ENCODE results near the gene TTC4. TPM values are rescaled to one million over a fixed set of nuclear protein-coding genes. Genes with fewer than 3 reads are reported as not detected.

The TTC4 gene
- total RNA-seq, 1 donor from 2014 or later = 18.8 TPM

GRCh38 chr1:54686155-54686554, 29.5 kb upstream of the TTC4 start:
- DNase-seq (ENCODE audit: low read depth) = no peak
- Mint-ChIP-seq H3K36me3 (ENCODE audit: low read depth, unreplicated experiment) (no peaks in the 10 kb centered on the region), H3K9me3 (ENCODE audit: unreplicated experiment) (peaks cover 6% of the 10 kb centered on the region), H3K4me1 (ENCODE audit: low read depth, unreplicated experiment) (no peaks in the 10 kb centered on the region), H3K27ac (ENCODE audit: unreplicated experiment) (no peak overlapping the region), H3K4me3 (ENCODE audit: unreplicated experiment) (no peak overlapping the region), H3K27me3 (ENCODE audit: low read depth, unreplicated experiment) (peaks cover 33% of the 10 kb centered on the region)
- H3K4me2 ChIP-seq (ENCODE audit: low read length) = no peak overlapping the region
- H2AFZ ChIP-seq (ENCODE audit: low read depth, low read length) = no peak overlapping the region
- no peaks in the 10 kb centered on the region for H3K79me2 ChIP-seq (ENCODE audit: insufficient read depth, low read length)
- H3K36me3 ChIP-seq (ENCODE audit: insufficient read depth, low read length) = no peaks in the 10 kb centered on the region
- H3K27ac ChIP-seq (ENCODE audit: low read depth, low read length) = no peak overlapping the region
- no peak for TF ChIP-seq EZH2 (IDR thresholded peaks at IDR 0.05; ENCODE audit: insufficient read depth, low read length)
- no peak for TF ChIP-seq CTCF (IDR thresholded peaks at IDR 0.05; ENCODE audit: insufficient read depth, low read depth, low read length)
- H3K9ac ChIP-seq (ENCODE audit: low read length) = no peak overlapping the region
- no peaks in the 10 kb centered on the region for H3K9me3 ChIP-seq (ENCODE audit: insufficient read depth, low read depth, low read length)
- no peak overlapping the region for H3K4me3 ChIP-seq (ENCODE audit: insufficient read depth, low read depth, low read length)
- no peaks in the 10 kb centered on the region for H4K20me1 ChIP-seq (ENCODE audit: insufficient read depth, low read length)
- H3K27me3 ChIP-seq (ENCODE audit: insufficient read depth, low read length) = peaks cover 14% of the 10 kb centered on the region
- FAIRE-seq = no peak
- H3K4me1 ChIP-seq (ENCODE audit: insufficient read depth, low read length) = no peaks in the 10 kb centered on the region

DNA sequence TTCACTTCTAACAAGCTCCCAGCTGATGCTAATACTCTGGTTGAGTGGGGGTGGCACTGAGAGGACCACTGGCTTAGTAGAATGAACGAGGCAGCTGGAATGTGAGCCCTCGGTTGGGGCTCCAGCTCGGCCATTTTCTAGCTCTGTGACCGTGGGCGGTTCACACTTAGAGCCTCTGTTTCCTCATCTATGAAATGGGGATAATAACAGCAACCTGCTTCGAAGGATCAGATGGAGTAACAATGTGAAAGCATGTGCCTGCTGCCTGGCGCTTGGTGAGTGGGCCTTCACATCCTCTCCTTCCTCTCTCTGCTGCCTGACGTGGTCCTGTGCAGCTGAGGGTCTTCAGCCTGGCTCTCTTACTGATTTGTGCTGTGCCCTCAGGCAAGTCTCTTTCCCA, 20.9 kb upstream of the TTC4 start:
- H3K4me2 ChIP-seq (ENCODE audit: low read length) = no peak overlapping the region
- no peaks in the 10 kb centered on the region for H3K9me3 ChIP-seq (ENCODE audit: insufficient read depth, low read depth, low read length)
- no peaks in the 10 kb centered on the region for H3K4me1 Mint-ChIP-seq (ENCODE audit: low read depth, unreplicated experiment)
- no peak overlapping the region for H3K9ac ChIP-seq (ENCODE audit: low read length)
- H3K36me3 Mint-ChIP-seq (ENCODE audit: low read depth, unreplicated experiment) = no peaks in the 10 kb centered on the region
- no peaks in the 10 kb centered on the region for H3K9me3 Mint-ChIP-seq (ENCODE audit: unreplicated experiment)
- H3K4me3 Mint-ChIP-seq (ENCODE audit: unreplicated experiment) = no peak overlapping the region
- no peak overlapping the region for H2AFZ ChIP-seq (ENCODE audit: low read depth, low read length)
- H3K4me3 ChIP-seq (ENCODE audit: insufficient read depth, low read depth, low read length) = no peak overlapping the region
- H3K27ac Mint-ChIP-seq (ENCODE audit: unreplicated experiment) = no peak overlapping the region
- H3K4me1 ChIP-seq (ENCODE audit: insufficient read depth, low read length) = no peaks in the 10 kb centered on the region
- no peaks in the 10 kb centered on the region for H4K20me1 ChIP-seq (ENCODE audit: insufficient read depth, low read length)
- H3K27me3 ChIP-seq (ENCODE audit: insufficient read depth, low read length) = peaks cover 3% of the 10 kb centered on the region
- DNase-seq (ENCODE audit: low read depth) (no peak), FAIRE-seq (no peak)
- peaks cover 48% of the 10 kb centered on the region for H3K27me3 Mint-ChIP-seq (ENCODE audit: low read depth, unreplicated experiment)
- H3K27ac ChIP-seq (ENCODE audit: low read depth, low read length) = no peak overlapping the region
- no peak for TF ChIP-seq CTCF (IDR thresholded peaks at IDR 0.05; ENCODE audit: insufficient read depth, low read depth, low read length)
- TF ChIP-seq EZH2 (IDR thresholded peaks at IDR 0.05; ENCODE audit: insufficient read depth, low read length) = no peak
- no peaks in the 10 kb centered on the region for H3K36me3 ChIP-seq (ENCODE audit: insufficient read depth, low read length)
- no peaks in the 10 kb centered on the region for H3K79me2 ChIP-seq (ENCODE audit: insufficient read depth, low read length)

DNA sequence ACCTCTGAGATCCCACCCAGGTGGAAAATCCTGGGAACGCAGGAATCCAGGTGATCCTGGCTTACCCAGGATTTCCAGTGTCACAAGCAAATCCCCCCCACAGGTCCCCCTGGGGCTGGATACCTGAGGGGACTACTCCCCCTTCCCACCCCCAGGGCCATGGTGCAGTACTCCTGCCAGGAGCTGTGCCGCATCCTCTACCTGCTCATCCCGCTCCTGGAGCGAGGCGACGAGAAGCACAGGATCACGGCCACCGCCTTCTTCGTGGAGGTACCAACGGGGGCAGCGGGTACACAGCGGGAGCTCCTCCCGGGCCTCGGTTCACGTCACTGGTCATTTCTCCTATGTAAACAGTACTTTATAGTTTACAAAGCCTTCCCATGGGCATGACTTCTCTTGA, 20.4 kb upstream of the TTC4 start:
- H3K36me3 Mint-ChIP-seq (ENCODE audit: low read depth, unreplicated experiment) = no peaks in the 10 kb centered on the region
- no peak for FAIRE-seq
- Histone ChIP-seq H2AFZ (ENCODE audit: low read depth, low read length) (no peak overlapping the region), H3K9me3 (ENCODE audit: insufficient read depth, low read depth, low read length) (no peaks in the 10 kb centered on the region), H3K4me2 (ENCODE audit: low read length) (no peak overlapping the region), H3K79me2 (ENCODE audit: insufficient read depth, low read length) (no peaks in the 10 kb centered on the region), H4K20me1 (ENCODE audit: insufficient read depth, low read length) (no peaks in the 10 kb centered on the region), H3K36me3 (ENCODE audit: insufficient read depth, low read length) (no peaks in the 10 kb centered on the region), H3K4me3 (ENCODE audit: insufficient read depth, low read depth, low read length) (no peak overlapping the region), H3K27me3 (ENCODE audit: insufficient read depth, low read length) (peaks cover 3% of the 10 kb centered on the region), H3K9ac (ENCODE audit: low read length) (no peak overlapping the region), H3K27ac (ENCODE audit: low read depth, low read length) (no peak overlapping the region), H3K4me1 (ENCODE audit: insufficient read depth, low read length) (no peaks in the 10 kb centered on the region)
- TF ChIP-seq EZH2 (IDR thresholded peaks at IDR 0.05; ENCODE audit: insufficient read depth, low read length) (no peak), CTCF (IDR thresholded peaks at IDR 0.05; ENCODE audit: insufficient read depth, low read depth, low read length) (no peak)
- no peak overlapping the region for H3K27ac Mint-ChIP-seq (ENCODE audit: unreplicated experiment)
- DNase-seq (ENCODE audit: low read depth) = no peak
- no peak overlapping the region for H3K4me3 Mint-ChIP-seq (ENCODE audit: unreplicated experiment)
- no peaks in the 10 kb centered on the region for H3K4me1 Mint-ChIP-seq (ENCODE audit: low read depth, unreplicated experiment)
- no peaks in the 10 kb centered on the region for H3K9me3 Mint-ChIP-seq (ENCODE audit: unreplicated experiment)
- H3K27me3 Mint-ChIP-seq (ENCODE audit: low read depth, unreplicated experiment) = peaks cover 50% of the 10 kb centered on the region
